ENCODE measurements around the gene CTNNA3.

Gene CTNNA3

GRCh38 chr10:66189271-66189670 lies 1506.7 kb downstream of the CTNNA3 start:
- DNase-seq: no peak

GRCh38 chr10:66187053-66187733 lies 1508.8 kb downstream of the CTNNA3 start:
- DNase-seq: no peak

- DNase-seq: no peak
Observed at GRCh38 chr10:66183028-66183427, 1513.0 kb downstream of the CTNNA3 start.

- peak; percentile 72 for DNase-seq
Observed at GRCh38 chr10:66180581-66181318, 1515.2 kb downstream of the CTNNA3 start.

- DNase-seq: no peak
Observed at GRCh38 chr10:66180021-66180420, 1516.0 kb downstream of the CTNNA3 start.

GRCh38 chr10:66176772-66177171 lies 1519.2 kb downstream of the CTNNA3 start:
- DNase-seq: no peak

- DNase-seq: peak; percentile 31
Observed at GRCh38 chr10:66167816-66168215, 1528.2 kb downstream of the CTNNA3 start.

- DNase-seq: no peak
Observed at GRCh38 chr10:66162560-66163143, 1533.3 kb downstream of the CTNNA3 start.

GRCh38 chr10:66151346-66151745 lies 1544.6 kb downstream of the CTNNA3 start:
- no peak for DNase-seq

- DNase-seq: no peak
Observed at GRCh38 chr10:66148312-66148711, 1547.7 kb downstream of the CTNNA3 start.

- peak; percentile 8 for DNase-seq
Observed at GRCh38 chr10:66144016-66144415, 1552.0 kb downstream of the CTNNA3 start.

- DNase-seq: no peak
Observed at GRCh38 chr10:66102756-66103155, 1593.2 kb downstream of the CTNNA3 start.

GRCh38 chr10:66098595-66099480 lies 1597.2 kb downstream of the CTNNA3 start:
- DNase-seq: no peak

- DNase-seq: no peak
Observed at GRCh38 chr10:66095610-66096009, 1600.4 kb downstream of the CTNNA3 start.

- DNase-seq: no peak
Observed at GRCh38 chr10:66085906-66086305, 1610.1 kb downstream of the CTNNA3 start.

GRCh38 chr10:66071907-66072306 lies 1624.1 kb downstream of the CTNNA3 start:
- DNase-seq: no peak

- no peak for DNase-seq
Observed at GRCh38 chr10:66058594-66058993, 1637.4 kb downstream of the CTNNA3 start.

GRCh38 chr10:66049335-66049734 lies 1646.7 kb downstream of the CTNNA3 start:
- no peak for DNase-seq

GRCh38 chr10:66045859-66046258 lies 1650.1 kb downstream of the CTNNA3 start:
- no peak for DNase-seq

GRCh38 chr10:66041771-66042170 lies 1654.2 kb downstream of the CTNNA3 start:
- no peak for DNase-seq

GRCh38 chr10:66038623-66039022 lies 1657.4 kb downstream of the CTNNA3 start:
- DNase-seq: no peak

GRCh38 chr10:66026321-66026720 lies 1669.7 kb downstream of the CTNNA3 start:
- no peak for DNase-seq

GRCh38 chr10:66025186-66025585 lies 1670.8 kb downstream of the CTNNA3 start:
- no peak for DNase-seq

All from fibroblast of skin of scalp (primary cell).